GM19452 (cell line): ENCODE measurements around the gene ZNF800.

Experiments
- ATAC-seq: cut with Tn5 transposase; IDR thresholded peaks from one replicate; pipeline ENCODE4 v1.9.1; 2021; ENCODE audit not compliant: unreplicated experiment

Gene ZNF800

DNA sequence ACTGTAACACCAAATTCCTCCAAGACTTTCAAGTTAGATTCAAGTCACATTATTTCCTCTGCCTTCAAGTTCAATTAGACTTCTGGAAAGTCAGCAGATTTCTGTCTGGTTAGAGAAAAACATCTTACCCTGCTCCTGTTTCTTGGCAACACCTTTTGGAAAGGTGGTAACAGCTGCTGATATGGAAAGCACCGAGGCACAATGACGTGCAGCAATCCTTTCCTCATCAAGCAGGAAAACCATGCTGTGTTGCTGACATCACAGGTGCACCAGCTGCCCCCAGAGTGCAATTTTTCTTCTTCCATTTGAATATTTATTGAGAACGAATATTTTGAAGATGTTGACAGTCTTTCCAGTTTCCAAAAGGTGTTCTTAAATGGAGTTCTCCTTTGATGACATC, 41.9 kb downstream of the ZNF800 start:
- no peak for ATAC-seq

DNA sequence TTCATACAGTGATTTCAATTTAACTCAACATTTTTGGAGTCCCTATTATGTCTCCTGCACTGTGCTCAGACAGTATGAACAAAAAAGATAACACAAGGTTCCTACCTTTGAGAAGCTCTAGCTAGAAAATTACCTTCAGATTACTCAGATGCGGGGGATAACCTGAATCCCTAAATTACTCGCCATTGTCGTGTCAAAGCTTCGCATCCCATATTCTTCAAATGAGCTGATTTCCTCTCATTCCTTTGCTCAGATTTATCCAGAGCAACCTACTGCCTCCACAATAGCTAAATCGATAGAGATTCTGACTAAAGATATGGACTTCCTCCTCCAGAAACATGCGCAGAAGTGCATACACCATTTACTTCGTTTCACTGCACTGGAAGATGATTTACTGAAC, 42.6 kb downstream of the ZNF800 start:
- no peak for ATAC-seq

DNA sequence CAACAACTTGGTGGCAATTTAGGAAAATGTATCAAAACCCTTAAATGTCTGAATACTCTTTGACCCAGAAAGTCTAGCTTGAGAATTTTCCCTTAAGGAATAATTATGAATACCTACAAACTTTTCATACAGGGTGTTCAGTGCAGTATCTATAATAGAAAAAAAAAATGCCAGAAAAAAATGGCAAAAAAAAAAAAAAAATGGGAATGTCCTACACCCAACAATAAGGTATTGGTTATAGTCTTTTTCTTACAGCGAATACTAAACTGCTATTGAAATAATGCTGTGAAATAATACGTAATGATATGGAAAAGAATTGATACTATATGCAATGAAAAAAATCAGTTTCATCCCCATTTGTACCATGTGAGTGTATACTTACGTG, 44.3 kb downstream of the ZNF800 start:
- no peak for ATAC-seq

DNA sequence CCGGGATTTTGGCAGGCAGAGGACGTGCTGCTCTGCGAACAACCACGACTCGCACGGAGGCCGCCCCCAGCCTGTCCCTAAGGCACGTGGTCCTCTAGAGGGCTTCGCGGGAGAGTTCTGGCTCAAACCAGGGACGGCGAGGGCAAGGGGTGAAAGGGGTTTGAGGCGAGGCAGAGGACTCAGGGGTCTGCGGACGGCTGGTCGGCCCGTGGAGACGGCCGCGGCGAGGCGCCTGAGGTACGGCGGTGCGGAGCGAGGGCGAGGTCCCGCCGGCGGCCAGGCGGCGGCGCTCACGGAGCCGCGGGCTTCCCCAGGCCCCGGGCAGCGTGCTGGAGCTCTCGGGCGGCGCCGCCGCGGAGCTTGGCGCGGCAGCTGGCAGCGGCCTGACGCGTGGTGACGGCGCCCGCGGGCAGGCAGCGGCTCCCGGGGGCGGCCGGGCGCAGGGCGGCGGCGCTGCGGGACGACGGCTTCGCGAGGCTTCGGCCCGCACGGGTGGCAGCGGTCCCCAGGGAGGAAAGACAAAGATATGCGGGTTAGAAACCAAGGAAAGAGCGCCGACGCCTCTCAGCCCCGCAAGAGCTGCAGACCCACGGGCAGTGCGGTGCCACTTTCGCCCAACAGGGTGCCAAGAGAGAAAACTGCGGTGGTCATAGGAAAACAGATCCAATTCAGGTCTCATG, 44.8 kb downstream of the ZNF800 start:
- ATAC-seq = peak; percentile 100

DNA sequence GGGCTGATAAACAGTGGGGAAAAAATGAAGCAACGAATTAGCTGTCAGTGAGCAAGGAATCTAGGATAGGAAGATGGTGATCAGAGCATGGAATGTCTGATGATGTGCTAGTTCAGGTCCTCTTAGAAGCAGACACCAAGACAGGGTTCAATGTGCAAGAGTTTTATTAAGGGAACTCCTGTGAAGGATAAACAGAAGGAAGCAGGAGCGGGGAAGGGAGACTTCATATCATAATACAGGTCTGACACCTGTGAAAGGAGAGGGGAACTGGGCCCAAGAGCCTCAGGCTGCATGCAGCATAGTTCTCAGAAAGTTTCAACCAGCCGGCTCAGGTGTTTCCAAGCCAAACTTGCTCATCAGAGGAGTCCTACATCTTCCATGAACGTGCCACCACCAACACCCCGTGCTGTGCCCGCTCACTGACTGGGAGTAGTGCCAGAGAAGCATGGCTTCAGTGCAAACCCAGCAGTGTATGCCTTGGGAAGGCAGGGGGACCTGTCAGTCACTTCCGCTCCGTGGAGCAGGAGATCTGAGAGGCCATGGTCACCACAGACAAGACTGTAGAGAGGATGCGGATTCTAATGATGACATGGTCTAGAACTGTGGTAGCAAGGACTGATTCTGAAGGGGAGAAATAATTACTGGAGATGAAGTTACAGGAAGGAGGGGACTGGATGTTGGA, 45.8 kb downstream of the ZNF800 start:
- no peak for ATAC-seq

DNA sequence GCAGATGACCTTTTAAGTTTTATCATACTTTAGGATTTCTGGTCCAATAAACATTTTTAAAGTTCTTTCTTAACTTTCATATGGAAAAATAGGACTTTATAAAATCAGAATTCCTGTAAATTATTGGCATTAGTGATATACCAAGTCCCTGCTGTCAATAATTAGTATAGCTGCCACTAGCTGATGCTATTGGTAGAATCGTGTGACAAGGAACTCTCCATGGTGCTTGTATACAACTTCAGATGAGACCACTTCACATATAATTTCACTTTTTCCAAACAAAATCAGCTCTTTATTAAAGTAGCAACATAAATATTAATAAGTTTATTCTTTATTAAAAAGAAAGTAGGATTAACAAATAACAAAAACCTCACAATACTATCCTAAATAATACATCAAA, 49.9 kb downstream of the ZNF800 start:
- no peak for ATAC-seq

DNA sequence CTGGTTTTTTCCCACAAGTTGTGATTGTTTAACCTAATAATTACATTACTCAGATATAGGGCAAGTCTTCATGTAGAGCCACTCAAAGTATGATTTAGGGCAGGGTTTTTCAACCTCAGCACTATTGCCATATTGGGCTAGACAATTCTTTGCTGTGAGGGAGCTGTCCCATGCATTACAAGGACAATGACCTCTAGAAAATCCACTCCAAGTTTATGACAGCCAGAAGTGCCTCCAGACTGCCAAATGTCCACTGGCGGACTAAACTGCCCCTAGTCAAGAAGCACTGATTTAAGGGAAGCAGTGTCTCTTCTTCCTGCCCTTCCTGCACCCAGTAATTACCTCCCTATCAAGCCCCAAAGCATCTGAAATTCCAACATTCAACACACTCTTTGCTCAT, 54.4 kb downstream of the ZNF800 start:
- ATAC-seq = no peak

DNA sequence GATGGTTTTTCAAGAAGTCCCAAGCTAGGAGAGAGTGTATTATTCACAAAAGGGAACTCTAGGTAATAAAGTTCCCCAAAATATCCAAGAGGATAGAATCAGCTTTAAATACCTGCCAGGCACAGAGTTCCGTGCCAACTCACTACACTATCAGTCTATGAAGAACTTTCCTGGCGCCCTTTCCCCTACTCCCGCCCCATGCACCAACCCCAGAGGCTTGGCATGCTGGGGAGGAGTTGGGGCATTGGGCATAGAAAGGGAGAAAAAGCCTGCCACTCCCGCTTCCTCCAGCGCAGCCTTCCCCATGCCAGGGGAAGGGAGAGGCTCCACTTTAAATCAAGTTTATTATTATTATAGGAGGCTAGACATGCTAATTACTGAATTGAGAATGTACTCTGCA, 54.9 kb downstream of the ZNF800 start:
- no peak for ATAC-seq

DNA sequence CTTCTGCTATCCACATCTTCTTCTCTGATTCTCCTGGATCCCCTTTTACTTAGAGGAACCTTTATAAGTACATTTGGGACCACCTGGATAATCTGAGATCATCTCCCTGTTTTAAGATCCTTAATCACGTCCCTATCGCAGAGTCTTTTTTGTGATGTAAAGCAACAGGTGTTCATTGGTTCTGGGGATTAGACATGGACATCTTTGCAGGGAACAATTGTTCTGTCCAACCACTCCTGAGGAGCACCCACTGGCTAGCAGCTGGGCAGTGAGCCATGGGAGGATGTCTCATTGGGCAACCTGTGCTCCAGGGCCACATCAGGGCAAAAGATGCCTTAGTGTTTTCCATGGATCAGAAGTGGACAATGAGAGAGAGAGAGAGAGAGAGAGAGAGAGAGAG, 56.0 kb downstream of the ZNF800 start:
- ATAC-seq = no peak

DNA sequence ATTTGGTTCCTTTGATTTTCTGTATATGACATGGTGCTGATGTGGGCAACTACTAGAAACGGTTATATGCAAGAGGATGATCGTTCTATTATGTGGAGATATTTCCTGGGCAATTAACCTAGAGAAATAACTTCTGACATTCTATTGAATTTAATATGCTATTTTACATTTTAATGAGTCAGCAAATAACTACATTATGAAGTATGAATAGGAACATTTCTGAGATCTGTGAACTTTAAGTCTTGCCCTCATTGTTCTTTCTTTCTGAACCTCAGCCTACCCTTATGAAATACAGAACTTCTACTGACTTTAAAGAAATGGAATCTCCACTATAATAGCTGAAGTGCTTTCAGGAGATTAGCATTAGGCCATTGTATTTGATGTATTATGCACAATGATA, 59.6 kb downstream of the ZNF800 start:
- ATAC-seq = no peak

DNA sequence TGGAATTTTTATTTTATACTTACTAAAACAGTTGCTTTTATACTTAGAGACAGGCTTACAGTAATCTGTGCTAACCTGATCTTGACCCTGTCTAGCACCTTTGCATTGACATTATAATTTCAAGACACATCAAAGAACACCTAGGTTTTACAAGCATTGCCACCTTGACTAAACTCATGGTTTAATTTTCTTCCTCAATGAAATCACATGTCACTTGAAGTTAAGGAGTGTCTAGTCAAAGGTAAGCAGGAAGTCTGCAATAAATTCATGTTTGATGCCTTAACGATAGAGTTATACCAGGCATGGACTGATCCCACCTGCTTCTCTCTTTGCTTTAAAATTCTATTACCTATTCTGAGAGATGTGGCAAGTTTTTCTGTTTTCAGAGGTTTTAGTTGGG, 62.4 kb downstream of the ZNF800 start:
- no peak for ATAC-seq

DNA sequence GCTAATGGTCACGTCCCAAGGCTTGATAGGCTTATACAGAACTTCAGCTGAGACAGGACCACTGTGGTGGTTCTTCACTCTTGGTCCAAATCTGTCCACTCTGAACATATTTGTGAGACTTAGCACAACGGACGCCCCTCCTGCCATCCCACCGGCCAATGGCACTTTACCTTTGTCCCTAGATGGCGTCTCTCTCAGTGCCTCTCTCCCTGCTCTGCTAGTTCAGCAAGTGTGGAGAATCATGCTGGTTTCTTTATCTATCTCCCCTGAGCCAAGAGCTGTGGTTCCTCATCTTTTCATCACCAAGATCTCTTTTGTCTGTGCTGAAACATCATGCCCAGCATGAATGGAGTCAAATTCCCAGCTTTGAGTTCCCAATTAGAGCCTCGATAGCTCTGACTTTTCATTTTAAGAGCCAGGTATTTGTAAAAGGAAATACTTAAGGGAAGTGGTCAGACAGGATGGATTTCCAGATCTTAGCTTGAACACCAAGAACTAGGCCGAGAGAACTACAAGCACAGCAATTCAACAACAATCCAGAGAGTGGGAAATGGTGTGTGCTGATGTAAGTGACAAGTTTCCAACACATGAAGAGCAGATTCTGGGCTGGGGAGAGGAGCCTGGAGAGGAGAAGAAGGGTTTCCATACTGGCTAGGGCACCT, 69.5 kb downstream of the ZNF800 start:
- no peak for ATAC-seq

DNA sequence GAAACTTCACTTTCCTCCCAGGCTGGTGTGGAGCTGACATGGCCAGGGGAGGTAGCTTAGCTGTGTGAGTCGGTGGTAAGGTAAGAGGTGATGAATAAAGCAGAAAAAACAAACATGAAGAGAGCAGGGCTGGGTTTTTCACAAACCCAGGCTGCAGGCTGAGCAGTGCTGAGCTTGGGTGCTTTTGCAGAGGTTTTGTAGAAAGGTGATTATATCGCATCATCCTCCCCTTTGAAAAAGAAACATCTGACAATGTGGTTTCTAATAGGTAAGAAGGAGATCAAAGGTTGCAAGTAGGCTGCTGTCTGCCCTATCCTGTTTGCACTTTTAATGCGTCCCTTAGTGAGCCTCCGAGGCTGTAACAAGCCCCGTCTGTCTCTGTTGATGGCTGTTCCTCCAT, 70.2 kb downstream of the ZNF800 start:
- ATAC-seq = no peak

DNA sequence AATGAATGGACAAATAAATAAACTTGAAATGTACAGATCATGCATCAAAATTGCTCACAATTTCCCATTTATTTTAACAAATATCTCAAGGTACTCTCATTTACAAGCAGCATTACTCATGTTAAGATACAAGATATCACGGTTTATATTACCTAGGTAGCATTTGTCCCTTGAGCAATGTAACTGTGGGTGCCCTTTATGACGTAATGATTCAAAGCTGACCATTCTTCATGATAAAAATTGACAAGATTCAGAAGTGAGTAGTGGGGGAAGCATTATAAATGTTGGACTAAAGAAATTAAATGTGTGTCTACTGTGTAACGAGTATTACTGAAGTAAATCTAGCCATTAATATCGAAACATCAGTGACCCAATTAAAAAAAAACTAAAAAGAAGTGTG, 71.5 kb downstream of the ZNF800 start:
- ATAC-seq = no peak
